Hepatocyte (in vitro differentiated cells): ENCODE data around the gene CHMP4B. TPM values are rescaled to one million over a fixed set of nuclear protein-coding genes. Genes with fewer than 3 reads are reported as not detected.

Experiments used
- DNase-seq: peaks from one replicate; pipeline ENCODE4 v3.0.0-alpha.2; 2016; ENCODE audit warnings: low spot score
- H2AFZ ChIP-seq: fragments of 200-600 bp; sonication (generic); 2 replicates; pipeline ENCODE4 v1.6.0; 2016; ENCODE audit warnings: antibody characterized with exemption, mild to moderate bottlenecking
- H3K27ac ChIP-seq: fragments of 200-600 bp; sonication (generic); 2 replicates; pipeline ENCODE4 v1.5.1; 2016; ENCODE audit warnings: mild to moderate bottlenecking
- H3K27me3 ChIP-seq: fragments of 200-600 bp; sonication (generic); 2 replicates; pipeline ENCODE4 v1.6.1; 2016
- H3K36me3 ChIP-seq: fragments of 200-600 bp; sonication (generic); replicated peaks from 2 replicates; pipeline ENCODE4 v1.5.1; 2016; ENCODE audit warnings: low read depth; ENCODE audit not compliant: insufficient read depth
- H3K4me1 ChIP-seq: fragments of 200-600 bp; sonication (generic); 2 replicates; pipeline ENCODE4 v1.5.1; 2016; ENCODE audit warnings: mild to moderate bottlenecking, moderate library complexity; ENCODE audit not compliant: insufficient read depth
- H3K4me2 ChIP-seq: fragments of 200-600 bp; sonication (generic); 2 replicates; pipeline ENCODE4 v1.6.0; 2016
- H3K4me3 ChIP-seq: fragments of 200-600 bp; sonication (generic); 2 replicates; pipeline ENCODE4 v1.5.1; 2016; ENCODE audit warnings: mild to moderate bottlenecking
- H3K79me2 ChIP-seq: fragments of 200-600 bp; sonication (generic); 2 replicates; pipeline ENCODE4 v1.6.0; 2017; ENCODE audit warnings: mild to moderate bottlenecking
- H3K9me2 ChIP-seq: fragments of 200-600 bp; sonication (generic); replicated peaks from 2 replicates; pipeline ENCODE4 v1.6.0; 2017; ENCODE audit warnings: mild to moderate bottlenecking; ENCODE audit not compliant: insufficient read depth
- H3K9me3 ChIP-seq: fragments of 200-600 bp; sonication (generic); 2 replicates; pipeline ENCODE4 v1.5.1; 2016; ENCODE audit warnings: low read depth, mild to moderate bottlenecking
- H4K20me1 ChIP-seq: fragments of 200-600 bp; sonication (generic); 2 replicates; pipeline ENCODE4 v1.6.0; 2016; ENCODE audit warnings: mild to moderate bottlenecking; ENCODE audit not compliant: insufficient read depth, poor library complexity, severe bottlenecking
- EZH2 ChIP-seq: fragments of 200-600 bp; sonication (generic); IDR thresholded peaks from 2 replicates; pipeline ENCODE4 v1.6.1; 2016; ENCODE audit warnings: antibody characterized with exemption, mild to moderate bottlenecking, borderline replicate concordance
- EZH2phosphoT487 ChIP-seq: fragments of 200-600 bp; sonication (generic); IDR thresholded peaks from one replicate; pipeline ENCODE4 v1.6.1; 2018; ENCODE audit warnings: antibody characterized with exemption, mild to moderate bottlenecking, low read depth, moderate library complexity; ENCODE audit not compliant: unreplicated experiment, severe bottlenecking
- WGBS: methylation state at CpG from one replicate; pipeline ENCODE4 v1.1.6; 2016; ENCODE audit warnings: low lambda C conversion rate; ENCODE audit errors: missing lambda C conversion rate; 5-methylcytosine and 5-hydroxymethylcytosine counted together
- polyA plus RNA-seq: library from polyadenylated mRNA; unstranded; fragments of >200 nt; fragmentation: Nextera tagmentation; extraction: Ambion mirVana; gene quantifications from 2 replicates; pipeline ENCODE4 v1.2.1, GENCODE V29; 2016
- total RNA-seq: library from RNA; depleted of rRNA; stranded (reverse); fragments of >200 nt; gene quantifications from 2 replicates; pipeline ENCODE4 v1.2.3, GENCODE V29; 2014
- TF ChIP-seq, protein P1 (sequence below): fragments of 200-600 bp; sonication (generic); IDR thresholded peaks from 2 replicates; pipeline ENCODE4 v1.5.1; 2016; ENCODE audit warnings: antibody characterized with exemption, mild to moderate bottlenecking; ENCODE audit not compliant: poor library complexity

The CHMP4B gene
- total and polyA plus RNA-seq, 2 experiments from 2014 or later, result 8.1 to 95.1 TPM

DNA sequence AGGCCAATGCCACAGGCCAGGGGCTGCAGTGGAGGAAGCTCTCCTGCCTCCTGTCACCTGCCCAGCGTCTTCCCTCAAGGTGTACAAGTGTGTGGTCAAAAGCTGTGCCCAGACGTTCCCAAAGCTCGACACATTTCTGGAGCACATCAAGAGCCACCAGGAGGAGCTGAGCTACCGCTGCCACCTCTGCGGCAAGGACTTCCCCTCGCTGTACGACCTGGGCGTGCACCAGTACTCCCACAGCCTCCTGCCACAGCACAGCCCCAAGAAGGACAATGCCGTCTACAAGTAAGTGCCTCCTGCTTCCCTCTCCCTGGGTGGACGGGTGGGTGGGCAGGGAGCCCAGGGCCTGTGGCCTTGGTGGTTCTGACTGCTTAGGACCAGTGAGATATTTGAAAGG, 41.1 kb upstream of the CHMP4B start:
- H3K9me3 ChIP-seq, result no peaks in the 10 kb centered on the region
- H3K4me2 ChIP-seq, result no peak overlapping the region
- H3K36me3 ChIP-seq, result no peaks in the 10 kb centered on the region
- no peak for DNase-seq
- TF ChIP-seq, protein P1, sequence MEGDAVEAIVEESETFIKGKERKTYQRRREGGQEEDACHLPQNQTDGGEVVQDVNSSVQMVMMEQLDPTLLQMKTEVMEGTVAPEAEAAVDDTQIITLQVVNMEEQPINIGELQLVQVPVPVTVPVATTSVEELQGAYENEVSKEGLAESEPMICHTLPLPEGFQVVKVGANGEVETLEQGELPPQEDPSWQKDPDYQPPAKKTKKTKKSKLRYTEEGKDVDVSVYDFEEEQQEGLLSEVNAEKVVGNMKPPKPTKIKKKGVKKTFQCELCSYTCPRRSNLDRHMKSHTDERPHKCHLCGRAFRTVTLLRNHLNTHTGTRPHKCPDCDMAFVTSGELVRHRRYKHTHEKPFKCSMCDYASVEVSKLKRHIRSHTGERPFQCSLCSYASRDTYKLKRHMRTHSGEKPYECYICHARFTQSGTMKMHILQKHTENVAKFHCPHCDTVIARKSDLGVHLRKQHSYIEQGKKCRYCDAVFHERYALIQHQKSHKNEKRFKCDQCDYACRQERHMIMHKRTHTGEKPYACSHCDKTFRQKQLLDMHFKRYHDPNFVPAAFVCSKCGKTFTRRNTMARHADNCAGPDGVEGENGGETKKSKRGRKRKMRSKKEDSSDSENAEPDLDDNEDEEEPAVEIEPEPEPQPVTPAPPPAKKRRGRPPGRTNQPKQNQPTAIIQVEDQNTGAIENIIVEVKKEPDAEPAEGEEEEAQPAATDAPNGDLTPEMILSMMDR, result no peak
- TF ChIP-seq EZH2phosphoT487, result no peak
- TF ChIP-seq EZH2, result no peak
- no peaks in the 10 kb centered on the region for H3K9me2 ChIP-seq
- H3K79me2 ChIP-seq, result no peaks in the 10 kb centered on the region
- H3K27ac ChIP-seq, result no peak overlapping the region
- no peaks in the 10 kb centered on the region for H4K20me1 ChIP-seq
- 90% methylated on average over 10 of the region's 10 CpGs for WGBS
- H3K27me3 ChIP-seq, result no peaks in the 10 kb centered on the region
- H3K4me3 ChIP-seq, result no peak overlapping the region
- no peaks in the 10 kb centered on the region for H3K4me1 ChIP-seq
- no peak overlapping the region for H2AFZ ChIP-seq

- no peak for DNase-seq
- Histone ChIP-seq H3K4me3 (no peak overlapping the region), H3K79me2 (no peaks in the 10 kb centered on the region), H3K27ac (no peak overlapping the region), H3K9me3 (no peaks in the 10 kb centered on the region), H3K4me1 (no peaks in the 10 kb centered on the region), H3K9me2 (no peaks in the 10 kb centered on the region), H3K36me3 (no peaks in the 10 kb centered on the region), H3K27me3 (no peaks in the 10 kb centered on the region), H3K4me2 (no peak overlapping the region), H2AFZ (no peak overlapping the region), H4K20me1 (no peaks in the 10 kb centered on the region)
- 95% methylated on average over 5 of the region's 5 CpGs for WGBS
- TF ChIP-seq EZH2 (no peak), EZH2phosphoT487 (no peak)
- TF ChIP-seq, protein P1, result no peak
These were observed 39.2 kb upstream of the CHMP4B start for GRCh38 chr20:33771938-33772337.

DNA sequence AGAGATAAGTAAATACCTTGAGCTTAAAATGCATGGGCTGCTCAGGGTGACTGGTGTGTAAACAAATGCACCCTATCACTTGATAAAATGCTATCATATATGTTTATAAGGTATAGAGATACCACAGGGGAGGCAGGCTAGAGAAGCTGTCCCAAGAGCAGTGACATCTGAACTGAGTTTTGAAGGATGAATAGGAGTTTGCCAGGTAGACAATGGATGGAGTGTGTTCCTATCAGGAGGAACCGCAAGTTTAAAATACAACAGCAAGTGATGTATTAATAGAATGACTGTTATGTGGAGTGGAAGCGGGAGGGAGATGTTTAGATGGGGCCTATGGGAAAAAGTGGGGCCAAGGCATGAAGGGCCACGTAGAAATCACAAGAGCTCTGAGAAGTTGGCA, 38.7 kb upstream of the CHMP4B start:
- Histone ChIP-seq H2AFZ (no peak overlapping the region), H3K36me3 (no peaks in the 10 kb centered on the region), H3K79me2 (no peaks in the 10 kb centered on the region), H3K4me2 (no peak overlapping the region), H3K4me3 (no peak overlapping the region), H3K27ac (no peak overlapping the region), H3K4me1 (no peaks in the 10 kb centered on the region), H4K20me1 (no peaks in the 10 kb centered on the region), H3K27me3 (no peaks in the 10 kb centered on the region), H3K9me2 (no peaks in the 10 kb centered on the region), H3K9me3 (no peaks in the 10 kb centered on the region)
- no peak for DNase-seq
- TF ChIP-seq EZH2 (no peak), EZH2phosphoT487 (no peak)
- TF ChIP-seq, protein P1, result no peak
- WGBS, result 94% methylated on average over 3 of the region's 3 CpGs
